COLO668 (cell line): ENCODE results near the gene GDAP1L1.
"Not testable (repeated sequence)": the region's sequence is repeated elsewhere in the genome, so short reads cannot be mapped to it uniquely, and the experiment has no call there.

Experiments
- DNase-seq: peaks from one replicate; lab custom pipeline; 2025; ENCODE audit not compliant: unreplicated experiment; lab: John Stamatoyannopoulos, UW

The GDAP1L1 gene

DNA sequence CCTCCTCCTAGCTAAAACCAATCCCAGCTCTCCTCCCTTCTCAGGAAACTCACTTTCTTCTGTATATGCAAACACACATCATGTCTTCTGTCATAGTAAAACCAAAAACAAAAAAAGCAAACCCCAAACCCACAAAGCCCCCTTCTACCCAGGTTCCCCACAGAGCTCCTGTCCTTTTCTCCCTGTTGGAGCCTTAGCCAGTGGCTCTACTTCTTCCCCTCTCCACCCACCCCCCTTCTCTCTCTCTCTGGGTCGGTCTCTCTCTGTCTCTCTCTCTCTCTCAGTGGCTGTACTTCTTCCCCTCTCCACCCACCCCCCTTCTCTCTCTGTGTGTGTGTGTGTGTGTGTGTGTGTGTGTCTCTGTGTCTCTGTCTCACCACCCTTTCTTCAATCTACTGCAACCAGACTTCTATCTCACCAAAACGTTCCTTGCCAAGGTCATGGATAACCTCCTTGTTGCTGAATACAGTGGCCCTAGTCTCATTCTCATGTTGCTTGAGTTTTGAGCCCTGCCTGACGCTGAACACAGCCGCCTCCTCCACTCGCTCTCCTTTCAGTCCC is 27.9 kb upstream of the GDAP1L1 start:
- DNase-seq, result no peak

DNA sequence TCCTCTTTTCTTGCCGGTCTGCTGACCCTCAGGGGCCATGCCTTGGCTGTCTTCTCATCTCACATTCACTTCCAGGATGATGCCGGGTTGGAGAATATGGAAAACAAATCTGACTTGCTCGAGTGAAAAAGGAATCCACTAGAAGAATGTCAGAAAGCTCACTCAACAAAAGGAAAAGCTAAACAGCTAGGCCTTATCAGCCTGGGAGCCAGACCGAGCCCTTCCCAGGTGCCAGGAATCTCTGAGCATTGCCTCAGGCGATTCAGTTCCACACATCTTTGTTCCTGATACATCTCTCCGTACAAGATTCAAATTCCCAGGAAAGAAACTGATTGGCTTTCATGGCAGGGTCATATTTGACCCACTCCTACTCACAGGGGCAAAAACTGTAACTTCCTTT is 27.3 kb upstream of the GDAP1L1 start:
- DNase-seq, result no peak

DNA sequence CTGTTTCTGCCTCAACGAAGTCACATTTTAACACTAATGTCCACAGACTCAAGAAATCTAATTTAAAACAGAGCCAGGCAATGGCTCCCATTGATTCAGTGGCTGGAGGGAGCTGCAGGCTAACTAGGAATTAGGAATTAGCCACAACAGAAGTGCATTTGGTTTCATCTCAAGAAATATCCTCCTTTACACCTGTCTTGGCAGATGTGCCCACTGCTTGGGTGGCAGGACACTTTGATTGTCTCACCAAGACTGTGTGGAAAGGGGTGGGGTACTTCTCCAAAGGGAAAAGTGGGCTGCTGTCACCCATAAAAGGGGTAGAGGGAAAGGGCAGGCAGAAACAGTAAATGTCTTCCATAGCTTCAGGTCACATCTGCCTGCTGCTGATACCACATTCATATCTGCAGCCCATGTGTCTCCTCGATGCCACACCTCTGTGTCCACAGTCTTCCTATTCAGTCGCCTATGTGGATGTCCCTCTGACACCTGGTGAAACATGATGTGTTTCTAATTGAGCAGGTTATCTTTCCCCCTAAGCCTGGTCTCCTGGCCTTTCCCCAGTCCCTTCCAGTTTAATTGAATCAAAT is 25.6 kb upstream of the GDAP1L1 start:
- no peak for DNase-seq

- DNase-seq, result no peak
Measured at GRCh38 chr20:44222027-44222426, 25.1 kb upstream of the GDAP1L1 start.

DNA sequence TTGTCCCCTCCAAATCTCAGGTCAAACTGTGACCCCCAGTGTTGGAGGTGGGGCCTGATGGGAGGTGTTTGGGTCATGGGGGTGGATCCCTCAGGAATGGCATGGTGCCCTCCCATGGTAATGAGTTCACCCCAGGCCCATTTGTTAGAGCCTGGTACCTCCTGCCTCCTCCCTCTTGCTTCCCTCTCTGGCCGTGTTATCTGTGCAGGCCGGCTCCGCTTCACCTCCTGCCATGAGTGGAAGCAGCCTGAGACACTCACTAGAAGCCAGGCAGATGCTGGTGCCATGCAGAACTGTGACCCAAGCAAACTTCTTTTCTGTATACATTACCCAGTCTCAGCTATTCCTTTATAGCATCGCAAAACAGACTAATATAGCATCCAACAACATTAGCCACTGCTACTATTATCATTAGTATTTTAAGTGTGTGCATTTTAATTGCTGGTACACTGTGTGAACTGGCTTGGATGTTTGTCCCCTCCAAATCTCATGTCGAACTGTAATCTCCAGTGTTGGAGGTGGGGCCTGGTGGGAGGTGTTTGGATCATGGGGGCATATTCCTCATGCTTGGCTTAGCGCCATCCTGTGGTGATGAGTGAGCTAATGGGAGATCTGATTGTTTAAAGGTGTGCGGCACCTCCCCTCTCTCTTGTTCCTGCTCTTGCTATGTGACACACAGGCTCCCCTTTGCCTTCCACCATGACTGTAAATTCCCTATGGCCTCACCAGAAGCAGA is 24.3 kb upstream of the GDAP1L1 start:
- DNase-seq, result no peak

GRCh38 chr20:44223721-44224120 is 23.4 kb upstream of the GDAP1L1 start:
- DNase-seq, result no peak

- no peak for DNase-seq
Measured at GRCh38 chr20:44224637-44225036, 22.5 kb upstream of the GDAP1L1 start.

- DNase-seq, result no peak
Measured at GRCh38 chr20:44228465-44229258, 18.4 kb upstream of the GDAP1L1 start.

DNA sequence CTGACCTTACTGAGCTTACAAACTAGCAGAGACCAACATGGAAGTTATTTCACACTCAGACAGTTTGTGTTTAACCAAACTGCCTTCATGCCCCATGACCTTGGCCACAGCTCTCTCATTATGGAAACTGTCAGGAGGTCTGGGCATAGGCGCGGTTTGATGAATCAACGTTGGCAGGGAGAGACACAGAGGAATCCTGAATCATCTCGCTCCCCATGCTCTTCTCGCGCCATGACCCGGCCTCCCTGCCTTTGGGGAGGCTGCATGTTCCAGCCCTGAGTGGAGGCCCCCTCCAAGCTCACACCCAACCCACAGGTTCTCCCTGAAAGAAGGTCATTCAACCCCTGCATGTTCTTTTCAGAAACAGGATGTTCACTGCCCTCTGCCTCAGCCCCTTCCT is 15.9 kb upstream of the GDAP1L1 start:
- no peak for DNase-seq

DNA sequence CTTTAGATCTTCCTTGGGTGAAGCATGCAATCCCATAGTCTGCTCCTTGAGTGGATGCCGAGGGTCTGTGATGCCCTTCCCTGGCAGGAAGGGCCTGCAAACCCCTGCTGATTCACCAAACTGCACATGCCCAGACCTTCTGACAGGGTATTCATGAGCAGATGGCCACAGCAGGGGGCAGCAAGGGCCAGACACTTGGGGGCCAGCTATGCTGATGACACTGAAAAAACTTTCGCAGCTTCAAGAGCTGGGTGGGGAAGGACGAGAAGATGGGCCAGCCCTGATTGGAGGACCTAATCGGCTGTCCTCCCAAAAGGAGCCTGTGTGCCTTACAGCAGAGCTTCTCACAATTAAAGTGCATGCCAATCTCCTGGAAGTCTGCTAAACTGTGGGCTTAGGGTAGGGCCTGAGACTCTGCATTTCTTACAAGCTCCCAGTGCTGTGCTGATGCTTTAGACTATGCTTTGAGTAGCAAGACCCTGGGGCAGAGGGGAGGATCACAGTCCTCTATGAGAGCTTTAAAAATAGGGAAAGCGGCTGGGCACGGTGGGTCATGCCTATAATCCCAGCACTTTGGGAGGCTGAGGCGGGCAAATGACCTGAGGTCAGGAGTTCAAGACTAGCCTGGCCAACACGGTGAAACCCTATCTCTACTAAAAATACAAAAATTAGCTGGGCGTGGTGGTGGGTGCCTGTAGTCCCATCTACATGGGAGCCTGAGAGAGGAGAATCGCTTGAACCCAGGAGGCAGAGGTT is 15.2 kb upstream of the GDAP1L1 start:
- DNase-seq, result no peak

- DNase-seq, result not testable (repeated sequence)
Measured at GRCh38 chr20:44232469-44232856, 14.6 kb upstream of the GDAP1L1 start.

DNA sequence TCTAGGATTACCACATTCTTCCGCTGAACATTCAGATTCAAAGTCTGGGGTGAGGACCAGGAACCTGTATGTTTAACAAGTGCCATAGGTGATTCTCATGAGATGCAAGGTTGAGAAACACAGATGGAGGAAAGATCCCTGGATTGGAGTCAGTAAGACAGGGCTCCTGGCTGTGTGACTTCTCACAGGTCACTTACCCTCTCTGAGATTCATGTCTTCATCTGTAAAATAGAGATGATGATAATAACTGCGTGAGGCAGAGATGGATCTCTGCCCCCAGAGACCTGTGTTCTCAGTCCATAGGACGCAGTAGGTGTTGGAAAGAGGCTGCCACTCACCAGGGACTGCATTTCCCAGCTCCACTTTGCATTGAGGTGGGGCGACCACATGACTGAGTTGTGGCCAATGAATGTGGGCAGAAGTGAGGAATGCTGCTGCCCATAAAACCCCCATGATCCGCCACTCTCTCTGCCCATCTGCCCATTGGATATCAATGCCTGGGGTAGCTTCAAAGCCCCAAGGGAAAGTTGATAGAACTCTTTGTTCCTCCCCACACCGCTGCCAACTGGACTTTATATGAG is 13.6 kb upstream of the GDAP1L1 start:
- no peak for DNase-seq

DNA sequence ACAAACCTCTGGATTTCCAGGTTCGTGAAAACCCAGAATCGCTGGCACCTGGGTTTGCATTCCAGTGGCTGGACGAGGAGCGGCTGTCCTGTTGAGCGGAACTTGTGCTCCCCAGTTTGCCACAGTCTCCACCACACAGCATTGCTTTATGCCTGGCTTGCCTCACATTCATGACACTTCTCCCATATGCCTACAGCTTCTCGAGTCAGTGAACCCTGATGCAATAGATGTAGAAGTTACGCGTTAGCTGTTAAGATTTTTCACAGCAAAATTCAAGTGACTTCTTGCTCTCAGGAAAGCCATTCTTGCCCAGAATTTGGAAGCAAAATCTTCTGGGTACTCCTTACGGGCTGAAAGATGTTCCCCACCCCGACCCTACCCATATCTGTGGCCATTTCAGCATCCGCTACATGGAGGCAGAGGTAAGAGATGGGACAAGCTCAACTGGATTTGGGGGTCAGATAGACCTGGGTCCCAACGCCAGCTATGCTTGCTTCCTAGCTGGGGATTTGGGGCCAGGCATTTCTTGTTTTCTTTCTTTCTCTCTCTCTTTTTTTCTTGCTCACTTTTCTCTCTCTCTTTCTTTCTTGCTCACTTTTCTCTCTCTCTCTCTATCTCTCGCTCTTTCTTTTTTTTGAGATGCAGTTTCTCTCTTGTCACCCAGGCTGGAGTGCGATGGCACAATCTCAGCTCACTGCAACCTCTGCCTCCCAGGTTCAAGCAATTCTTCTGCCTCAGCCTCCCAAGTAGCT is 12.4 kb upstream of the GDAP1L1 start:
- no peak for DNase-seq

- no peak for DNase-seq
Measured at GRCh38 chr20:44235702-44236101, 11.4 kb upstream of the GDAP1L1 start.

- DNase-seq, result not testable (repeated sequence)
Measured at GRCh38 chr20:44236840-44237239, 10.3 kb upstream of the GDAP1L1 start.

DNA sequence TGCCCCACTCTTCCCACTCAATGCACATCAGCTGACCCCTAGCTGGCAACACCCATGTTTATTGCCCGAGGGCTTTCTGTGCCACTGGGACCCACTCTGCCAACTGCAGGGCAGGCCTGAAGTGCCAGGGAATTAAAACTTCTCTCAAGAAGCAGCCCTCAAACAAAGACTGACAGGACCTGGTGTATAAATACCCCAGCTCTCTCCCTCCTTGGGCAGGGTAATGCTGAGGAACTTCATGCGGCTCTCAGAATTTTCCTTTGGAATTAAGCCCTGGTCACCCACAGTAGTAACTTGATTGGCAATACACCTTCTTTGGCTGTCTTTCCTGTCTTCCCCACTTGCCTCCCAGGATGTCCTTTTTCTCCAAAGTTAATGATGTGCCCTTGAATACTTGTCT is 5.3 kb upstream of the GDAP1L1 start:
- DNase-seq, result no peak

- DNase-seq, result no peak
Measured at GRCh38 chr20:44245977-44246376, 1.1 kb upstream of the GDAP1L1 start.

DNA sequence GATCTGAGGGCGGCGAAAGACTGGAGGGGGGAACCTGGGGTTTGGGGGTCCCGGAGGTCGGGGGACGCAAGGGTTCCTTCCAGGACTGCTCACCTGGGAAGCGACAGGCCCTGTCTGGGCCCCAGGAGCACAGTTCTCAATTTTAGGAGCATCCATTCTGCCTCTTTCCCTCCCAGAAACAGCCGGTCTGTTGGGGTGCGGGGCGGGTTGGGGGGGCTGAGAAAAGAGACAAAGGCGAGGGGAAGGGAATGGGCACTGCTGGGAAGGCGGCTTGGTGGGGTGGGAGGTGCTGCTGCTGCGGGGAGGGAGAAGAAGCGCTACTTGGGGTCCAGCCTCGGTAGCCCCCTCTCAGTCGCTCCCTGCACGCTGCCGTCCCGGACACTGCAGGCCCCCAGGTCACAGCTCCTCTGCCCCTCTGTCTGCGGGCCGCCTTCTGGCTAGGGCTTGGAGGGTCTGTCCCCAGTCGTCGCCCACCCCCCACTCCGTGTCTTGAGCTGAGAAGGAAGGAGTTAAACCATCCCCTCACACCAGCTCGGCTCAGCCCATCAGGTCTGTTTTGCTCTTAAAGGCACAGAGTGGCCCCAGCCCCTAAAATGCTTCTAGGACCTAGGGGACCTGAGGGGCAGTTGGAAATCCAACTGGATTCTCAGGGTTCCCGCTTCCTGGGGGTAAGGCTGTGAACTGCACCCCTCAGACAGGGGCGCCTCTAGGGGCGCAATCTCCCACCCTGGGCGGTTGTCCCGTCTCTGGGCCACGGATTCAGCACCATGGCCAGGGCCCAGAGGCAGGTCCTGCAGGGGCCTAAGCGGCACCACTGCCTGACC is 690 bp downstream of the GDAP1L1 start:
- DNase-seq, result no peak

GRCh38 chr20:44248410-44248759 is 1.3 kb downstream of the GDAP1L1 start:
- DNase-seq, result no peak
